ENCODE measurements around the gene RNF167. TPM values are rescaled to one million over a fixed set of nuclear protein-coding genes. Genes with fewer than 3 reads are reported as not detected.

The RNF167 gene
- total and polyA plus RNA-seq, 2 of the 8 experiments (the other 6 are each of a cell fraction or from before 2014, with no cell fraction given): 140 to 281 TPM

DNA sequence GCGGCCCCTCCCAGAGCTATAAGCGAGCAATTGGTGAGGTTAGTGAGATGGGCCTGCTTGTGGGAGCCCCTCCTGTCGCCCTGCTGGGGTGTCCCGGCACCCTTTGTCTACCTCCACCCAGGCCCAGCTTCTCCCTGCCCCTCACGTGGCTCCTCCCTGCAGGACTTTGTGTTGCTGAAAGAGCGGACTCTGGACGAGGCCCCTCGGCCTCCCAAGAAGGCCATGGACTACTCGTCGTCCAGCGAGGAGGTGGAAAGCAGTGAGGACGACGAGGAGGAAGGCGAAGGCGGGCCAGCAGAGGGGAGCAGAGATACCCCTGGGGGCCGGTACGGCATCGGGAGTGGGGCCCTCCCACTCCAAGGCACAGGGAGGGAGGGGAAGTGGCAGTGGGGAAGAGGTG lies 46.8 kb upstream of the RNF167 start (continued):
- TF ChIP-seq USF2 (IDR thresholded peaks at IDR 0.05; ENCODE audit: low read length) (no peak), RNF2 (IDR thresholded peaks at IDR 0.05; ENCODE audit: borderline replicate concordance, low read depth, low read length, missing control alignments, poor library complexity, severe bottlenecking) (no peak), SUZ12 (IDR thresholded peaks at IDR 0.05; ENCODE audit: low read length) (no peak), EGR1 (IDR thresholded peaks at IDR 0.05; ENCODE audit: borderline replicate concordance, low read depth, low read length) (no peak), KDM1A (IDR thresholded peaks at IDR 0.05; ENCODE audit: borderline replicate concordance, low read length) (no peak), ATF2 (IDR thresholded peaks at IDR 0.05; ENCODE audit: low read length) (no peak)
